ENCODE results near the gene SLC17A7. TPM values are rescaled to one million over a fixed set of nuclear protein-coding genes. Genes with fewer than 3 reads are reported as not detected.

Gene SLC17A7
- total and polyA plus RNA-seq, 2 of the 8 experiments (the other 6 are each of a cell fraction or from before 2014, with no cell fraction given) = 2.7 to 3.0 TPM

DNA sequence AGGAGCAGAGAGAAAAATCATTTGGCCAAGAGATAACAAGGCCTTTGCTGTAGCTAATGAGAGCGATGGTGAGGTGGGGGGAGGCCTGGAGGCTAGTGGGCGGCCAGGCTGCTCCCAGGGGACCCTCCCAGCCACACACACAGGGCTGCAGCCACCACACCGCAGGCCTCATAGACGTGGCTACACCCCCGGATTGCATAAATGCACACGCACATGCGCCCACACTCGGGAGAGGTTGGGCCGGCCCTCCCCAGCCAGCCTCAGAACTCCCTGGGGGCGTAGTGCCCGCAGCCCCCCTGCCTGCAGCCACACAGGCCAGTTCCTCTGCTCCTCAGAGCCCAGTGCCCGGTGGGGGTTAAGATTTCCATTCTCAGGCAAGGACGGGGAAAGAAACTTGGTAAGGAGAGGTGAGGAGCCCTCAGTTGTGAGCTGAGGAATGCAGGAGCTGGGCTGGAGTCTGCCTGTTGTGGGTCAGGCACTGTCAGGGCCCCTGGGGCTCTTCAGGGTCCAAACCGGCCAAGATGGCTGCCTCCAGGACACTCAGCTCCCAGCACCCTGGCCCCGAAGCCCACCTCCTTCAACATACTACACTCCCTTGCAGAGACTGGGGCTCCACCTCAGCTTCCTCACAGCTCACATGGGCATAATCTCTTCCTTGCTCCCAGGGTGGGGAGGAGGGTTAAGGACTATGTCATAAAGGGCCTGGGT, 26.1 kb downstream of the SLC17A7 start:
- Histone ChIP-seq H3K56ac (replicated peaks; ENCODE audit: insufficient read length, low read depth, low read length) (no peak overlapping the region), H3K79me1 (ENCODE audit: low read depth, low read length) (no peaks in the 10 kb centered on the region), H3K36me3 (ENCODE audit: control insufficient read depth in 2 of 4, insufficient read depth in 4 of 4, low read length in 3 of 4) (no peaks in the 10 kb centered on the region), H4K5ac (ENCODE audit: insufficient read length, low read depth, low read length) (peak overlapping the region; percentile 20), H3K9ac (replicated peaks in 1 of 4; ENCODE audit: extremely low read depth in 1 of 4, low read depth in 3 of 4, low read length in 3 of 4) (no peak overlapping the region), H4K8ac (ENCODE audit: extremely low read depth, insufficient read depth, low read length) (peak overlapping the region; percentile 58; the same call in 1 of the 2 replicates), H2BK12ac (ENCODE audit: low read depth, low read length) (0 out of 2 replicates have a peak overlapping the region, but pooled peaks have one; percentile 3), H2AFZ (ENCODE audit: low read length) (peak overlapping the region; percentile 5; the same call in 1 of the 2 replicates), H3K4me2 (ENCODE audit: insufficient read depth in 1 of 2, low read depth in 2 of 2, low read length in 2 of 2) (0 out of 4 replicates have a peak overlapping the region, but pooled peaks of 1 of the 2 experiments have one; percentile 14), H2BK20ac (ENCODE audit: low read length) (no peak overlapping the region), H3K9me3 (ENCODE audit: insufficient read depth in 2 of 2, low read depth in 1 of 2, low read length in 1 of 2) (no peaks in the 10 kb centered on the region), H3K23me2 (ENCODE audit: low read depth, low read length) (no peaks in the 10 kb centered on the region), H3K27me3 (replicated peaks in 1 of 4; ENCODE audit: control insufficient read depth in 3 of 4, extremely low read depth in 1 of 4, insufficient read depth in 3 of 4, low read length in 3 of 4) (no peaks in the 10 kb centered on the region), H3K27ac (ENCODE audit: low read depth, low read length) (no peak overlapping the region), H2AK5ac (ENCODE audit: low read depth, low read length) (no peak overlapping the region), H3K4me3 (ENCODE audit: extremely low read depth in 1 of 4, insufficient read depth in 2 of 4, low read depth in 3 of 4, low read length in 4 of 4) (no peak overlapping the region), H2BK5ac (ENCODE audit: low read depth, low read length) (no peak overlapping the region; the same call in 1 of the 2 replicates), H3K18ac (ENCODE audit: extremely low read depth, low read length) (peak overlapping the region; percentile 29; the same call in 1 of the 2 replicates), H3K79me2 (ENCODE audit: control insufficient read depth in 1 of 2, insufficient read depth in 2 of 2, low read length in 2 of 2) (no peaks in the 10 kb centered on the region), H3K4me1 (replicated peaks in 1 of 4; ENCODE audit: control insufficient read depth in 3 of 4, insufficient read depth in 4 of 4, low read length in 3 of 4) (peaks cover 0 to 18% (median 11%) of the 10 kb centered on the region in 4 experiments; a peak in 5 of 7 replicates), H3K4ac (replicated peaks; ENCODE audit: insufficient read length, low read depth, low read length) (peak overlapping the region; percentile 27), H2BK15ac (ENCODE audit: low read length) (peak overlapping the region; percentile 53; the same call in 1 of the 2 replicates), H3K14ac (ENCODE audit: insufficient read length) (no peak overlapping the region), H4K20me1 (replicated peaks in 1 of 2; ENCODE audit: control insufficient read depth in 1 of 2, insufficient read depth in 2 of 2, low read length in 2 of 2) (no peaks in the 10 kb centered on the region), H2BK120ac (replicated peaks; ENCODE audit: low read depth, low read length) (no peak overlapping the region), H3K23ac (ENCODE audit: insufficient read length) (no peak overlapping the region), H4K91ac (replicated peaks; ENCODE audit: insufficient read length, low read length) (no peak overlapping the region)
- WGBS, 2 experiments (ENCODE audit: extremely low coverage in 1 of 2, insufficient coverage in 1 of 2, insufficient read length in 1 of 2, insufficient replicate concordance in 2 of 2, low coverage in 1 of 2, low lambda C conversion rate in 2 of 2, missing lambda C conversion rate in 1 of 2) = 88% methylated on average over 15 of the region's 15 CpGs; no CpG with 5 or more reads in 1 of the 2 experiments
- no peak for TF ChIP-seq ASH2L (IDR thresholded peaks at IDR 0.05; ENCODE audit: low read length)
- TF ChIP-seq CTBP2 (IDR thresholded peaks at IDR 0.05; ENCODE audit: borderline replicate concordance, insufficient read depth, insufficient read length, low read length) = no peak
- no peak for TF ChIP-seq KDM1A (IDR thresholded peaks at IDR 0.05; ENCODE audit: borderline replicate concordance, low read length)
- DNase-seq (ENCODE audit: low read depth in 1 of 2, low spot score in 2 of 2) = no peak
- FAIRE-seq = no peak
- ChIA-PET POLR2A (ENCODE audit: partially characterized antibody) (interaction anchor here (1.2 to 5.0 kb wide), 6 partner anchors 9 to 274 kb away, joined by 3 to 38 read pairs (median 6); no protein-coding TSS in a partner anchor), CTCF (ENCODE audit: partially characterized antibody) (interaction anchor here (1.1 to 14.7 kb wide), 4 partner anchors 8 to 31 kb away, joined by 3 to 291 read pairs (median 16); partner anchors contain the start of gene GFY)
